ENCODE measurements around the gene ZFP3.
"Not testable (repeated sequence)": the region's sequence is repeated elsewhere in the genome, so short reads cannot be mapped to it uniquely, and the experiment has no call there.

GRCh38 chr17:5030168-5030567 lies 48.1 kb upstream of the ZFP3 start:
- not testable (repeated sequence) for TF ChIP-seq POLR2A, CTCF (IDR thresholded peaks at IDR 0.05)

Data from heart left ventricle (tissue), 13 donors.